HL-60 (cell line): ENCODE measurements around the gene TMEM95.

Experiments used
- DNase-seq, 2 experiments: peaks; one replicate each; pipeline ENCODE4 v3.0.0-alpha.2; 2010 to 2020; ENCODE audit warnings: low read depth in 1 of 2, low spot score in 1 of 2
- H3K27ac ChIP-seq: fragments of 250-450 bp; sonication (Bioruptor Pico); replicated peaks from 2 replicates; pipeline ENCODE4 v1.5.1; 2020; ENCODE audit warnings: mild to moderate bottlenecking, moderate library complexity
- H3K27me3 ChIP-seq: fragments of 250-450 bp; sonication (Bioruptor Pico); 2 replicates; pipeline ENCODE4 v1.5.1; 2021; ENCODE audit warnings: mild to moderate bottlenecking, moderate library complexity; ENCODE audit not compliant: insufficient read depth, poor library complexity, severe bottlenecking
- H3K4me3 ChIP-seq: replicated peaks from 2 replicates; pipeline ENCODE4 v1.5.1; 2011; ENCODE audit warnings: mild to moderate bottlenecking, control low read depth, low read length; ENCODE audit not compliant: insufficient read depth
- CTCF ChIP-seq: IDR thresholded peaks from one replicate; pipeline ENCODE4 v1.5.1; 2011; ENCODE audit warnings: low read length, control low read depth, inconsistent platforms; ENCODE audit not compliant: insufficient read depth
- GABPA ChIP-seq: IDR thresholded peaks from 2 replicates; pipeline ENCODE4 v1.6.1; 2012; ENCODE audit warnings: low read depth
- POLR2AphosphoS5 ChIP-seq: IDR thresholded peaks from 2 replicates; pipeline ENCODE4 v1.6.1; 2012; ENCODE audit warnings: low read depth
- REST ChIP-seq: IDR thresholded peaks from 2 replicates; pipeline ENCODE4 v1.6.1; 2012; ENCODE audit warnings: low read depth; ENCODE audit not compliant: insufficient replicate concordance
- SPI1 ChIP-seq: IDR thresholded peaks from 2 replicates; pipeline ENCODE4 v1.6.1; 2012; ENCODE audit warnings: low read depth, mild to moderate bottlenecking, borderline replicate concordance

Gene TMEM95

GRCh38 chr17:7406235-7406825 lies 51.4 kb downstream of the TMEM95 start:
- Histone ChIP-seq H3K27me3 (peaks cover 2% of the 10 kb centered on the region), H3K4me3 (no peak overlapping the region), H3K27ac (no peak overlapping the region)
- no peak for DNase-seq
- TF ChIP-seq REST (no peak), POLR2AphosphoS5 (no peak), SPI1 (no peak), GABPA (no peak), CTCF (no peak)
